GM21526 (cell line): ENCODE measurements around the gene COX4I2.
A peak's percentile ranks its signal among the peaks of the same experiment; 100 is the strongest.

Source experiments
- ATAC-seq: cut with Tn5 transposase; IDR thresholded peaks from one replicate; pipeline ENCODE4 v1.9.1; 2021; ENCODE audit warnings: moderate library complexity; ENCODE audit not compliant: unreplicated experiment, low FRiP score

Gene COX4I2

DNA sequence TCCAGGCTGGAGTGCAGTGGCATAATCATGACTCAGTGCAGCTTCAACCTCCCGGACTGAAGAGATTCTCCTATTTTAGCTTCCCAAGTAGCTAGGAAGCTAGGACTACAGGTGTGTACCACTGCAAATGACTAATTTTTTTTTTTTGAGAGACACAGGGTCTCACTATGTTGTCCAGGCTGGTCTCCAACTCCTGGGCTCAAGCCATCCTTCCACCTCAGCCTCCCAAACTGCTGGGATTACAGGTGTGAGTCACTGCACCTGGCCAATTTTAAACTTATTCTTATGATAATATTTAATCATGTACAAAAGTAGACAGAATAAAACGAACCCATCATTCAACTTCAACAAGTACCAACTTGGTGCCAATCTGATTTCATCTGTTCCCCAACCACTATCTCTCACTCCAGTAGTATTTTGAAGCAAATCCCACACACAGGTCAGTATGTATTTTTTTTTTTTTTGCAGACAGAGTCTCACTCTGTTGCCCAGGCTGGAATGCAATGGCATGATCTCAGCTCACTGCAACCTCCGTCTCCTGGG, 52.5 kb downstream of the COX4I2 start:
- no peak for ATAC-seq

DNA sequence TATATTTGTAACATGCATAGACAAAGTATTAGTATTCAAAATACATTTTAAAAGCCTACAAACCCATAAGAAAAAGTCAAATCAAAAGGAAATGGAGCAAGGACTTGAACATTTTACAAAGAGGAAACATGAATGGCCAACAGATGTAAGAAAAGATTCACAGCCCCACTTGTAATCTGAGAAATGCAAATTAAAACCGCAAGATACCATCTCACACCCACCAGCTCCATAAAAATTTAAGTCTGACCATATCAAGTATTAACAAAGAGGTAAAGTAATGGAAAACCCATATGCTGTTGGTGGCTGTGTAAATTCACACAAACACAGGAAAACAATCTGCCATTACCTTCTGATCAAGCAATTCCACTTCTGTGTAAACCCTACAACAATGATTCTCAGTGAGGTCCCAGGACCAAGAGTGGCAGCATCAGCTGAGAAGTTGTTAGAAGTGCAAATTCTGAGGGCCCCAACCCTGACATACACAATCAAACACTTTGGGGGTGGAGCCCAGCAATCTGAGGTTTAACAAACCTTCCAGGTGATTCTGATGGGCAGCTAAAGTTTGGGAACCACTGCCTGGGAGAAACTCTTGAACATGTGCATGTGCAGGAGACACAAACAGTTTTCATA, 54.0 kb downstream of the COX4I2 start:
- ATAC-seq = peak; percentile 49

DNA sequence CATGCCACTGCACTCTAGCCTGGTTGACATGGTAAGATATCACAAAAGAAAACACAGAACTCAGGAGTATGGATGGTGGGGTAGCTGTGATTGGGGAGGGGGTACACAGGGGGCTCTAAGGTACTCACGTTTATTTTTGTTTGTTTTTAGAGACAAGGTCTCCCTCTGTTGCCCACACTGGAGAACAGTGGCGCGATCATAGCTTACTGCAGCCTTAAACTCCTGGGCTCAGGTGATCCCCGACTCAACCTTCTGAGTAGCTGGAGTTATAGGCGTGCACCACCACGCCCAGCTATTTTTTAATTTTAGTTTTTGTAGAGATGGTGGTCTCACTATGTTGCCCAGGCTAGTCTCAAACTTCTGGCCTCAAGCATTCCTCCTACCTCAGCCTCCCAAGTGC, 55.7 kb downstream of the COX4I2 start:
- ATAC-seq = no peak

DNA sequence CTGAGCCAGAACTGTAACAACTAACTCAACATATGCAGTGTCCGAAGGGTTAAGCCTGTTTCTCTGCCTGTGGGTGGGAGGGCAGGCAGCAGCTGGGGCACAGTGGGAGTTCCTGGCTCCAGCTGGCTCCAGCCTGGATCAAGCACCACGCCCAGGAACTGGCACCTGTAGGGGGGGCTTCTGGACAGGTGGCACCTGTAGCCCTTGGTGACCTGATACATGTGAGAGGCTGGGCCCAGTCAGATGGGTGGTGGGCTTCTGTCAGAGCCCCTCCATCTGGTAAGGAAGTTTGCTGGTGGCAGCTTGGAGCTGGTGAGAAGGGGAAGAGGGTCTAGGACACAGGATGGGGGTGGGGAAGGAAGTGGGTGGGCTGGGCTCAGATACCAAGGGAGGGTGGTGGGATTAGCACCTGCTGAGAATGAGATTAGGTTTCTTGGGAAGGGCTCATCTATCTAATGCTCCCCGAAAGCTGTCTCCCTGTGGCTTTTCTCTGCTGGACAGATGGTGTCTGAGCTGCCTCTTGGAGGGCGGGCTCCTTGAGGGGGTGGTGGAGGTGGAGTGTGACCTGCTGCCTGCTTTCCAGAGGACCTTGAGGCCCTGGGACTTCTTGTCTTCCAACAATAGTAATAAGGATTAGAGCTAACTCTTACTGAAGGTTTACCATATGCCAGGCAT, 56.4 kb downstream of the COX4I2 start:
- ATAC-seq = no peak
